ENCODE results near the gene GPC3. TPM values are rescaled to one million over a fixed set of nuclear protein-coding genes. Genes with fewer than 3 reads are reported as not detected.

The GPC3 gene
- total RNA-seq, 1 donor from 2014 or later, result 1,039 TPM

GRCh38 chrX:133637765-133638164 is 347.6 kb downstream of the GPC3 start:
- Histone ChIP-seq H4K20me1 (ENCODE audit: low read depth) (peaks cover 21% of the 10 kb centered on the region), H3K79me2 (ENCODE audit: low read depth) (peaks cover 17% of the 10 kb centered on the region), H3K9ac (no peak overlapping the region), H3K4me1 (peaks cover 5% of the 10 kb centered on the region), H3K9me3 (ENCODE audit: low read depth) (peaks cover 6% of the 10 kb centered on the region), H3K4me3 (no peak overlapping the region), H3K4me2 (no peak overlapping the region), H3K27ac (no peak overlapping the region), H3F3A (ENCODE audit: low read depth) (no peaks in the 10 kb centered on the region), H3K27me3 (no peaks in the 10 kb centered on the region), H3K36me3 (peaks cover 3% of the 10 kb centered on the region), H2AFZ (replicated peaks) (no peak overlapping the region)
- Mint-ChIP-seq H3K27me3 (ENCODE audit: insufficient read depth, low read depth) (no peaks in the 10 kb centered on the region), H3K4me3 (no peak overlapping the region), H3K36me3 (no peaks in the 10 kb centered on the region), H3K9me3 (no peaks in the 10 kb centered on the region), H3K27ac (no peak overlapping the region), H3K4me1 (peaks cover 41% of the 10 kb centered on the region)
- DNase-seq (ENCODE audit: low spot score), result no peak
- TF ChIP-seq EZH2 (IDR thresholded peaks at IDR 0.05), result no peak
- TF ChIP-seq EZH2phosphoT487 (IDR thresholded peaks at IDR 0.05), result no peak
- TF ChIP-seq, protein P1, sequence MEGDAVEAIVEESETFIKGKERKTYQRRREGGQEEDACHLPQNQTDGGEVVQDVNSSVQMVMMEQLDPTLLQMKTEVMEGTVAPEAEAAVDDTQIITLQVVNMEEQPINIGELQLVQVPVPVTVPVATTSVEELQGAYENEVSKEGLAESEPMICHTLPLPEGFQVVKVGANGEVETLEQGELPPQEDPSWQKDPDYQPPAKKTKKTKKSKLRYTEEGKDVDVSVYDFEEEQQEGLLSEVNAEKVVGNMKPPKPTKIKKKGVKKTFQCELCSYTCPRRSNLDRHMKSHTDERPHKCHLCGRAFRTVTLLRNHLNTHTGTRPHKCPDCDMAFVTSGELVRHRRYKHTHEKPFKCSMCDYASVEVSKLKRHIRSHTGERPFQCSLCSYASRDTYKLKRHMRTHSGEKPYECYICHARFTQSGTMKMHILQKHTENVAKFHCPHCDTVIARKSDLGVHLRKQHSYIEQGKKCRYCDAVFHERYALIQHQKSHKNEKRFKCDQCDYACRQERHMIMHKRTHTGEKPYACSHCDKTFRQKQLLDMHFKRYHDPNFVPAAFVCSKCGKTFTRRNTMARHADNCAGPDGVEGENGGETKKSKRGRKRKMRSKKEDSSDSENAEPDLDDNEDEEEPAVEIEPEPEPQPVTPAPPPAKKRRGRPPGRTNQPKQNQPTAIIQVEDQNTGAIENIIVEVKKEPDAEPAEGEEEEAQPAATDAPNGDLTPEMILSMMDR (IDR thresholded peaks at IDR 0.05), result no peak

DNA sequence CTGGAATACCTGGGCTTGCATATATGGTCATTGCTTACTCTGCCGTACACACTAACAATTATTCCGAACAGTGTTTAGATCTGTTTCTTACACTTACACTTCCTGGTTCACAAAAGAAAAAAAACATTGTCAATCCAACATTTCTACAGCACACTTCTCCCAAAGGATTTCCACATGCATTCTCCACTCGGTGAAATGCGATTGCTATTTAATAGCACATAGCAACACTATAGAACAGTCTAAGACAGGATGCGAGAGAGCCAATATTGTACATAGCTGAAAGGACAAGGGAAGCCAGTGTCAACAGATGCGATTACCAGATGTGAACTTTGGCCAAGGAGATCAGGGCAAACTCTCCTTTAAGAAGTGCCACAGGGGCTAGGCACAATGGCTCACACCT is 349.4 kb downstream of the GPC3 start:
- Mint-ChIP-seq H3K9me3 (no peaks in the 10 kb centered on the region), H3K4me1 (peaks cover 27% of the 10 kb centered on the region), H3K27me3 (ENCODE audit: insufficient read depth, low read depth) (no peaks in the 10 kb centered on the region), H3K36me3 (no peaks in the 10 kb centered on the region), H3K4me3 (no peak overlapping the region), H3K27ac (no peak overlapping the region)
- Histone ChIP-seq H3F3A (ENCODE audit: low read depth) (no peaks in the 10 kb centered on the region), H3K79me2 (ENCODE audit: low read depth) (peaks cover 13% of the 10 kb centered on the region), H3K27ac (no peak overlapping the region), H3K9ac (no peak overlapping the region), H3K9me3 (ENCODE audit: low read depth) (peaks cover 6% of the 10 kb centered on the region), H2AFZ (replicated peaks) (no peak overlapping the region), H3K36me3 (peaks cover 3% of the 10 kb centered on the region), H3K4me1 (peaks cover 5% of the 10 kb centered on the region), H3K4me3 (no peak overlapping the region), H4K20me1 (ENCODE audit: low read depth) (peaks cover 9% of the 10 kb centered on the region), H3K4me2 (no peak overlapping the region), H3K27me3 (no peaks in the 10 kb centered on the region)
- TF ChIP-seq EZH2 (IDR thresholded peaks at IDR 0.05) (no peak), EZH2phosphoT487 (IDR thresholded peaks at IDR 0.05) (no peak)
- TF ChIP-seq, protein P1 (IDR thresholded peaks at IDR 0.05), result no peak
- no peak for DNase-seq (ENCODE audit: low spot score)

DNA sequence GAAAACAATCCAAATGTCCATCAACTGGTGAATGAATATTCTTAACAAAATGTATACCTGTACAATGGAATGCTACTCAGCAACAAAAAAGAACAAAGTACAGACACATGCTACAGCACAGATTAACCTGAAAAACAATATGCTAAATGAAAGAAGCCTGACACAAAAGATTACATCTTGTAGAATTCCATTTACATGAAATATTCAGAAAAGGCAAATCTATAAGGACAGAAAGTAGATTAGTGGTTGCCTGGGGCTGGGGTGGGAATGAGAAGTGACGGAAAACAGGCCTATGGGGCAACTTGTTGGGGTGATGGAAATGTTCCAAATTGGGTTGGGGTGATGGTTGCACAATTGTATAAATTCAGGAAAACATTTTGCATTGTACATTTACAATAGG is 351.0 kb downstream of the GPC3 start:
- Histone ChIP-seq H3K4me3 (no peak overlapping the region), H3K9me3 (ENCODE audit: low read depth) (peaks cover 6% of the 10 kb centered on the region), H3F3A (ENCODE audit: low read depth) (no peaks in the 10 kb centered on the region), H3K4me2 (no peak overlapping the region), H3K79me2 (ENCODE audit: low read depth) (peaks cover 13% of the 10 kb centered on the region), H3K36me3 (peaks cover 3% of the 10 kb centered on the region), H2AFZ (replicated peaks) (no peak overlapping the region), H3K27ac (no peak overlapping the region), H3K9ac (no peak overlapping the region), H3K27me3 (no peaks in the 10 kb centered on the region), H3K4me1 (no peaks in the 10 kb centered on the region), H4K20me1 (ENCODE audit: low read depth) (peaks cover 9% of the 10 kb centered on the region)
- Mint-ChIP-seq H3K27me3 (ENCODE audit: insufficient read depth, low read depth) (no peaks in the 10 kb centered on the region), H3K27ac (no peak overlapping the region), H3K4me3 (no peak overlapping the region), H3K4me1 (peaks cover 11% of the 10 kb centered on the region), H3K36me3 (no peaks in the 10 kb centered on the region), H3K9me3 (no peaks in the 10 kb centered on the region)
- DNase-seq (ENCODE audit: low spot score), result no peak
- TF ChIP-seq, protein P1 (IDR thresholded peaks at IDR 0.05), result no peak
- TF ChIP-seq EZH2phosphoT487 (IDR thresholded peaks at IDR 0.05), result no peak
- no peak for TF ChIP-seq EZH2 (IDR thresholded peaks at IDR 0.05)
